Mesothelial cell of epicardium (in vitro differentiated cells): Measurements from ENCODE around the gene TBATA. TPM values are rescaled to one million over a fixed set of nuclear protein-coding genes. Genes with fewer than 3 reads are reported as not detected.

Experiments
- DNase-seq, 2 experiments: peaks; one replicate each; pipeline ENCODE4 v3.0.0; 2021; ENCODE audit warnings: low spot score in 2 of 2; ENCODE audit not compliant: unreplicated experiment in 2 of 2
- H3K27ac Mint-ChIP-seq: 2 replicates; pipeline ENCODE4 v1.8.0; 2021; ENCODE audit warnings: mixed read lengths
- H3K27me3 Mint-ChIP-seq: 2 replicates; pipeline ENCODE4 v1.8.0; 2021; ENCODE audit warnings: low read depth, mixed read lengths
- H3K36me3 Mint-ChIP-seq: 2 replicates; pipeline ENCODE4 v1.8.0; 2021; ENCODE audit warnings: mixed read lengths
- H3K4me1 Mint-ChIP-seq: 2 replicates; pipeline ENCODE4 v1.8.0; 2021; ENCODE audit warnings: mixed read lengths
- H3K4me3 Mint-ChIP-seq: 2 replicates; pipeline ENCODE4 v1.8.0; 2021; ENCODE audit warnings: mild to moderate bottlenecking, moderate library complexity, mixed read lengths
- H3K9me3 Mint-ChIP-seq: 2 replicates; pipeline ENCODE4 v1.8.0; 2021; ENCODE audit warnings: mixed read lengths
- CTCF ChIP-seq: fragments of 200-600 bp; sonication (generic); IDR thresholded peaks from one replicate; pipeline ENCODE4 v1.5.0; 2021; ENCODE audit warnings: antibody characterized with exemption; ENCODE audit not compliant: unreplicated experiment
- total RNA-seq: library from RNA; stranded (reverse); gene quantifications from 3 replicates; pipeline ENCODE4 v1.2.1, GENCODE V29; 2021

The TBATA gene
- total RNA-seq, 1 donor from 2014 or later: not detected

- Mint-ChIP-seq H3K4me1 (peaks cover 14% of the 10 kb centered on the region), H3K36me3 (no peaks in the 10 kb centered on the region), H3K9me3 (no peaks in the 10 kb centered on the region), H3K27ac (no peak overlapping the region), H3K4me3 (no peak overlapping the region), H3K27me3 (no peaks in the 10 kb centered on the region)
- TF ChIP-seq CTCF: no peak
- DNase-seq: no peak
Observed at GRCh38 chr10:70757856-70758255, 27.3 kb downstream of the TBATA start.

DNA sequence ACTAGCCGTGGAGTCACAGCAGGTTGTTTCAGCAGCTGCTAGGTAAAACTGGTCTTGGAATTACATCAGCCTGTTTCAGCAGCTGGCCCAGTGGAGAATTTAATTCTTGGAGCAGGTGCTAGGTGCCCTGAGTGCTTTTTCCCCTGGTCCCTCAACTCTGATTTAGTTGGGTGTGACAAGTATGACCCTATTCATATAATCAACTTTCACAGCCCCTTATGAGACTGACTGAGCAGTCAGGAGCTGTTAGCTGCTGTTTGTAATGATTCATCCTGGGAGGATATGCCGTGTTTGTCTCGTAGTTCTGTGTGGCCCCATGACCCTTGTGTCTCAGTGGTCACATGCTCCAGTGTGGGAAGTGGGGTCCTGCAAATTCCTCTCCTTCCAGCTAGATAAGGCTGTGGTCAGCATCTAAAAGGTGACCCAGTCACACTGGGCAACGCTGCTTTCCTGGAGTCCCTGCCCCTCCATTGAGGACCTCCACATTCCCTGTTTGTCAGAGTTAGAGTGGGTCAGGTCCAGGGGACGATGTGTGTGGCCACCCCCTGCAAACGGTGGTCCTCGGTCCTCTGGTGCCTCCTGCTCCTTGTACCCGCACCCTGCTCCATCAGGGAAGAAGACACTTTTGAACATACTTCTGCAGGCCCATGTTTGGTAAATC lies 28.3 kb downstream of the TBATA start:
- Mint-ChIP-seq H3K4me1 (peaks cover 14% of the 10 kb centered on the region), H3K9me3 (no peaks in the 10 kb centered on the region), H3K36me3 (no peaks in the 10 kb centered on the region), H3K27ac (no peak overlapping the region), H3K4me3 (no peak overlapping the region), H3K27me3 (no peaks in the 10 kb centered on the region)
- DNase-seq: no peak
- TF ChIP-seq CTCF: no peak

DNA sequence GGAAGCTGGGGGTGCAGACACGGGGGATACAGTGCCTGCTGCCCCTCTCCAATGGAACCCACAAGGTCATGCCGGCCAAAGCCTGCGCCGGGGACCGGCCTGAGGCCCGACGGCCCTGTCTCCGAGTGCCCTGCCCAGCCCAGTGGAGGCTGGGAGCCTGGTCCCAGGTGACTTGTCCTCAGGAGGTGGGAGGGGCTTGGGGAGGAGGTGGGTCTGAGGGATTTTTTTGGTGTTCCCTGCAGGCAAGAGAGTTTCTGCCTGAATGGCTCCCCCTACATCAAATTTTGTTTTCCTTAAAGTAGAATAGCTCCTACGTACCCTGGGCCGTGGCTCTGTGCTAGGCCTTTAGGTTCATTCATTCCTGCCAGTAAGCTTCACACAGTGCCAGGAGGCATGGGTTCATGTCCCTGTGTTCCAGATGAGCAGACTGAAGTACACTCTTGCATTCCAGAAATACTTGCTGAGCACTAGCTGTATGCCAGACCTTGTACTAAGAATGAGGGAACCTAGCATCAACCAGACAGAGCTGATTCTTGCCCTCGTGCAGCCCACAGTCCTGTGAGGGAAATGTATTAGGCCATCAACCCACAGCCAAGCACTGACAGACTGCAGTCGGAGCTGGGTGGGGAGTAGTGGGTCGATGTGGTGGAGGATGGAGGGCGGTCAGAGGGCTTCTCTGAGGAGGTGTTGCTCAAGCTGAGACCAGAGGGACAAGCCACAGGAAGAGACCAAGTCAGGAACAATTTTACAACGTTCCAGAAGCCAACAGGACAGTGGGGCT lies 31.1 kb downstream of the TBATA start:
- Mint-ChIP-seq H3K9me3 (peaks cover 5% of the 10 kb centered on the region), H3K36me3 (no peaks in the 10 kb centered on the region), H3K27me3 (no peaks in the 10 kb centered on the region), H3K4me1 (peaks cover 14% of the 10 kb centered on the region), H3K4me3 (no peak overlapping the region), H3K27ac (no peak overlapping the region)
- DNase-seq: no peak
- TF ChIP-seq CTCF: no peak

DNA sequence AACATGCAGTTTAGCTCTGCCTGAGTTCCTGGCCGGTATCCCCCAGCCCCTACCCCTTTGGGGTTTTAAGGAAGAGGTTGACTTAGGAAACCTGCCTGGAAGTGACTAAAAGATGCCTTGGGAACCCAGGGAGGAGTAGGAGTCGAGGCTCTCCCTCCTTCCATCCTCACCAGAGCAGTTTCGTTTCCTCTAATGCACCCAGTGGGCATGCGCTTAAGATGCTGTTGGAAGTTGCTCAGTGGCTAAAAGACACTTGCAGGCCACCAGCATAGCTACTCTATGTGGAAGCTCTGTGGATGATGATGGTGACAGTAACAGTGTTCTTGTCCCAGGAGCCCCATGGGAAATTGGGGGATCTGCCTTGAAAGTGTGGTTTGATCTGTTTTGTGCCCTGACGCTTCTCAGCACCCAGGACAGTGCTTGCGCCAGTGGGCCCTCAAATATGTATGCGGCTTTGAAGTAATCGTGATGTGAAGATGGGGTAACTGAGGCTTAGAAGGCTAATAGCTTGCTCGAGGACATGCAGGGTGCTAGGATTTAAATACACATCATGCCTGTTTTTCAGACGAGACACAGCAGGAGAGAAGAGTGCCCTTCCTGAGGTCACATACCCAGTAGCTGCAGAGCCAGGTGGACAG lies 32.0 kb downstream of the TBATA start:
- Mint-ChIP-seq H3K4me3 (no peak overlapping the region), H3K4me1 (peaks cover 14% of the 10 kb centered on the region), H3K27me3 (no peaks in the 10 kb centered on the region), H3K27ac (no peak overlapping the region), H3K36me3 (no peaks in the 10 kb centered on the region), H3K9me3 (peaks cover 5% of the 10 kb centered on the region)
- DNase-seq: no peak
- TF ChIP-seq CTCF: no peak

- TF ChIP-seq CTCF: no peak
- peaks cover 5% of the 10 kb centered on the region for H3K9me3 Mint-ChIP-seq
- H3K27me3 Mint-ChIP-seq: no peaks in the 10 kb centered on the region
- H3K36me3 Mint-ChIP-seq: no peaks in the 10 kb centered on the region
- H3K4me3 Mint-ChIP-seq: no peak overlapping the region
- H3K4me1 Mint-ChIP-seq: peaks cover 14% of the 10 kb centered on the region
- H3K27ac Mint-ChIP-seq: no peak overlapping the region
- no peak for DNase-seq
Observed at GRCh38 chr10:70752571-70752970, 32.6 kb downstream of the TBATA start.
